Activated T-helper 2 cell treated with anti-CD3 and anti-CD28 coated beads, Interferon-gamma antibody, Interleukin-2, Interleukin-4, amounts not matched to agents 10 μg/mL and 5 μg/mL and 100 μg/mL, durations not matched to agents 14 hours and 24 hours and 36 hours (primary cell): ENCODE results near the gene USP53. TPM values are rescaled to one million over a fixed set of nuclear protein-coding genes. Genes with fewer than 3 reads are reported as not detected.
"Not testable (repeated sequence)": the region's sequence is repeated elsewhere in the genome, so short reads cannot be mapped to it uniquely, and the experiment has no call there.

ENCODE experiments used
- DNase-seq: peaks from one replicate; pipeline ENCODE4 v3.0.0; 2021; ENCODE audit warnings: low spot score
- H3K27ac Mint-ChIP-seq: one replicate; pipeline ENCODE4 v1.8.0; 2021; ENCODE audit warnings: mixed read lengths
- H3K27me3 Mint-ChIP-seq: one replicate; pipeline ENCODE4 v1.8.0; 2021; ENCODE audit warnings: low read depth, mixed read lengths
- H3K36me3 Mint-ChIP-seq: one replicate; pipeline ENCODE4 v1.8.0; 2021; ENCODE audit warnings: low read depth, mixed read lengths
- H3K4me1 Mint-ChIP-seq: one replicate; pipeline ENCODE4 v1.8.0; 2021; ENCODE audit warnings: low read depth, mixed read lengths
- H3K4me3 Mint-ChIP-seq: one replicate; pipeline ENCODE4 v1.8.0; 2021; ENCODE audit warnings: low read depth, mild to moderate bottlenecking, moderate library complexity, mixed read lengths
- H3K9me3 Mint-ChIP-seq: one replicate; pipeline ENCODE4 v1.8.0; 2021; ENCODE audit warnings: mixed read lengths
- intact Hi-C: fragments of 100-400 bp; cut with micrococcal nuclease; formaldehyde crosslinking; loops from one replicate; pipeline ENCODE4 v1.15.1; 2023
- total RNA-seq: library from RNA; stranded (reverse); gene quantifications from 2 replicates; pipeline ENCODE4 v1.2.3, GENCODE V29; 2022

The USP53 gene
- total RNA-seq, 1 donor from 2014 or later = 7.3 TPM

DNA sequence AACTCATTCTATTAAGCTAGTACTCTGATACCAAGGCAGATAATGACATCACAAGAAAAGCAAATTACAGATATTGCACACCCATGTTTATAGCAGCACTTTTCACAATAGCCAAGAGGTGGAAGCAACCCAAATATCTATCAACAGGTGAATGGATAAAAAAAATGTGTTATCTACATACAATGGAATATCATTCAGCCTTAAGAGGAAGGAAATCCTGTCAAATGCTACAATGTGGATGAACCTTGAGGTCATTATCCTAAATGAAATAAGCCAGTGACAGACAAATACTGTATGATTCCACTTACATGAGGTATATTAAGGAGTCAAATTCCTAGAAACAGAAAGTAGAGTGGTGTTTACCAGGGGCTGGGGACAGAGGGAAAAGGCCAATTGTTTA, 95.1 kb downstream of the USP53 start:
- no peak overlapping the region for H3K4me3 Mint-ChIP-seq
- peaks cover 18% of the 10 kb centered on the region for H3K27me3 Mint-ChIP-seq
- no peaks in the 10 kb centered on the region for H3K36me3 Mint-ChIP-seq
- no peak overlapping the region for H3K27ac Mint-ChIP-seq
- no peak for DNase-seq
- H3K9me3 Mint-ChIP-seq = no peaks in the 10 kb centered on the region
- intact Hi-C loops = loop anchor here (10.0 kb wide), 1 partner anchor 473 kb away; the partner anchor contains the start of gene SEC24D
- peaks cover 10% of the 10 kb centered on the region for H3K4me1 Mint-ChIP-seq

DNA sequence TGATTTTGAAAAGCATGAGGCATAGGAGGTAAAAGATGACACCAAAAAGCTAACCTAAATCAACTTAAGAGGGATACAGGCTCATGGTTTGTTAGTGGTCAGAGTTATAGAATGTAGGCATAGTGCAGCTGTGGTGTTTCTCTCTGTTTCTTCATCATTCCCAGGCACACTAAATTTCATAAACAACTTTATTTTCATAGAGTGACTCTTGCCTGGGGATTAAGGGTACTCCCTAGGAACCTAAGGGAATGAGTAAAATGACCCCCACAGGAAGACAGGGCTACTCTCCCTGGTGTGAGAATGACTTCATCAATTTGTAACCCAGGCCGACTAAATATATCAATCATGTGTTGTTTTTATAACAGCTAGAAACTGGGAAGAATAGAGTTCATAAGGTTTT, 98.3 kb downstream of the USP53 start:
- peaks cover 10% of the 10 kb centered on the region for H3K4me1 Mint-ChIP-seq
- no peaks in the 10 kb centered on the region for H3K9me3 Mint-ChIP-seq
- no peak overlapping the region for H3K4me3 Mint-ChIP-seq
- H3K27ac Mint-ChIP-seq = no peak overlapping the region
- H3K27me3 Mint-ChIP-seq = peaks cover 38% of the 10 kb centered on the region
- DNase-seq = no peak
- intact Hi-C loops = loop anchor here (5.0 to 10.0 kb wide), 2 partner anchors 184 to 741 kb away; no protein-coding TSS in a partner anchor
- H3K36me3 Mint-ChIP-seq = no peaks in the 10 kb centered on the region

DNA sequence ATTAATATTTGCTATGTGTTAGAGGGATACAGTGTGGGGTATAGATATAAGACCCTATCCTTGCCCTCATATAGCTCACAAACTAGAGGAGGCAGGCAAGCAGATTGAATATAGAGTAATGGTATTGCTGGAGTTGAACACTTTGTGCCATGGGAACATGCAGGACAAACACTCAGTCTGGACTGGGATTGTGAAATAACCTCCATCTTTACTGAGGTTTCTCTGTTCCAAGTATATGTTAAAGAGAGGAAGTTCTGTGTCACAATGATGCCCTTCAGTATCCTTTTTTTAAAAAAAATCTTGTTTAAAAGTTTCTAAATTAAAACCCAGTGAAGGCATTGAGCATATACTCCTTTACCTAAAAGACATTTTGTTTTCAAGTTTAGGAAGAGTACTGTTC, 100.7 kb downstream of the USP53 start:
- H3K36me3 Mint-ChIP-seq = no peaks in the 10 kb centered on the region
- no peaks in the 10 kb centered on the region for H3K4me1 Mint-ChIP-seq
- intact Hi-C loops = loop anchor here (5.0 to 10.0 kb wide), 2 partner anchors 182 to 739 kb away; no protein-coding TSS in a partner anchor
- H3K27ac Mint-ChIP-seq = no peak overlapping the region
- H3K27me3 Mint-ChIP-seq = peaks cover 38% of the 10 kb centered on the region
- no peaks in the 10 kb centered on the region for H3K9me3 Mint-ChIP-seq
- no peak overlapping the region for H3K4me3 Mint-ChIP-seq
- no peak for DNase-seq

DNA sequence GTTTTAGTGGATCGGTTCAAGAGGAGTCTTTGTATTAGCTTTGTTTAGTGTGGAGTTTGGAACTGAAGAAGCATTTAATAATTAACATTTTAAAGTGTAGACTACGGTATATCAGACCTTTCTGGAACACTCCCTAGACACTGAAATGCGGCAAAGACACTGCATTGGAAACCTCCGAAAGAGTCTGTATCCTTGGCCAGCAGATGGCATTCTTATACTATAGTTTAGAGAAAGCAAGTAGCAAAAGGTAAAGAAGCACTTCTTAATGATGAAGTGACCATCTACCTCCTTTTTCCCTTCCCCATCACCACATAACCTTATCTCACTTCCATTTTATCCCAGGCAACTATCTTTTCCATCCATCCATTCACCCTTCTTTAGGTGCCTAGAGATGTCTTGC, 101.8 kb downstream of the USP53 start:
- no peak for DNase-seq
- H3K27ac Mint-ChIP-seq = no peak overlapping the region
- no peaks in the 10 kb centered on the region for H3K4me1 Mint-ChIP-seq
- peaks cover 38% of the 10 kb centered on the region for H3K27me3 Mint-ChIP-seq
- H3K4me3 Mint-ChIP-seq = no peak overlapping the region
- no peaks in the 10 kb centered on the region for H3K36me3 Mint-ChIP-seq
- intact Hi-C loops = loop anchor here (2.0 to 10.0 kb wide), 3 partner anchors 180 to 738 kb away; partner anchors contain the start of gene PDE5A
- H3K9me3 Mint-ChIP-seq = no peaks in the 10 kb centered on the region

DNA sequence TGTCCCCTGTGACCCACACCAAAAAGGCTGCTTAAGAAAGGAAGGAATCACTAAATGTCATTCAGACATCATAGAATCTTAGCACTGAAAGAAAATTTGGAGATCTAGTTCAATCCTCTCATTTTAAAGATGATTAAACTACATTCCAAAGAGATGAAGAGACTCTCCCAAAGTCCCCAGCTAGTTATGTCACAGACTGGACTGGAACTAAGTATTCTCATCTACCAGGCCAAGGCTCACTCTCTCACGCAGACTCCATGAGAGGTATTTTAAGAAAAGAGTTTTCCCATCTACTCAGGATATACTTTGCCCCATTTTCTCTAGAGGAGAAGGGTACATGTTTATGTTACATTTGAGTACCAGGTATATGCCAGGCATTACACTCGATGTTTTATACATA, 102.5 kb downstream of the USP53 start:
- Mint-ChIP-seq H3K4me3 (no peak overlapping the region), H3K36me3 (no peaks in the 10 kb centered on the region), H3K27me3 (peaks cover 38% of the 10 kb centered on the region), H3K27ac (no peak overlapping the region), H3K4me1 (no peaks in the 10 kb centered on the region), H3K9me3 (no peaks in the 10 kb centered on the region)
- DNase-seq = no peak
- intact Hi-C loops = loop anchor here (2.0 to 10.0 kb wide), 2 partner anchors 180 to 314 kb away; partner anchors contain the start of gene PDE5A

DNA sequence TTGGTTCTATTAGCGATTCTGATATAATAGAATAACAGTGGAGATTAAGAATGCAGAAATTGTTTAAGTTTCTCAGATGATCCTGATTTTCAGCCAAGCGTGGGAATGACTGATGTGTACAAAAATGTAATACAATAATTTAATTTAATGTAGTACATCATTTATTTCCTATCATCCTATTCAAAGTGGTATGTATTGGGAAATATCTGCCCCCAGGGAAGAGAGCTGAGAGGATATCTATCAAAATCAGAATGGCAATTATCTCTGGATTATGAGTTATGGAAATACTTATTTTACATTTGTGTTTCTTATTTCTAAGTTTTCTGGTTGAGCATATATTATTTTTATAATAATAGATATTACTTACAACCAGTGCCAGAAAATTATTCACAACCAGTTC, 105.5 kb downstream of the USP53 start:
- Mint-ChIP-seq H3K27ac (no peak overlapping the region), H3K36me3 (no peaks in the 10 kb centered on the region), H3K9me3 (no peaks in the 10 kb centered on the region), H3K27me3 (peaks cover 38% of the 10 kb centered on the region), H3K4me1 (no peaks in the 10 kb centered on the region), H3K4me3 (no peak overlapping the region)
- DNase-seq = no peak
- intact Hi-C loops = loop anchor here (10.0 kb wide), 1 partner anchor 177 kb away; no protein-coding TSS in a partner anchor

DNA sequence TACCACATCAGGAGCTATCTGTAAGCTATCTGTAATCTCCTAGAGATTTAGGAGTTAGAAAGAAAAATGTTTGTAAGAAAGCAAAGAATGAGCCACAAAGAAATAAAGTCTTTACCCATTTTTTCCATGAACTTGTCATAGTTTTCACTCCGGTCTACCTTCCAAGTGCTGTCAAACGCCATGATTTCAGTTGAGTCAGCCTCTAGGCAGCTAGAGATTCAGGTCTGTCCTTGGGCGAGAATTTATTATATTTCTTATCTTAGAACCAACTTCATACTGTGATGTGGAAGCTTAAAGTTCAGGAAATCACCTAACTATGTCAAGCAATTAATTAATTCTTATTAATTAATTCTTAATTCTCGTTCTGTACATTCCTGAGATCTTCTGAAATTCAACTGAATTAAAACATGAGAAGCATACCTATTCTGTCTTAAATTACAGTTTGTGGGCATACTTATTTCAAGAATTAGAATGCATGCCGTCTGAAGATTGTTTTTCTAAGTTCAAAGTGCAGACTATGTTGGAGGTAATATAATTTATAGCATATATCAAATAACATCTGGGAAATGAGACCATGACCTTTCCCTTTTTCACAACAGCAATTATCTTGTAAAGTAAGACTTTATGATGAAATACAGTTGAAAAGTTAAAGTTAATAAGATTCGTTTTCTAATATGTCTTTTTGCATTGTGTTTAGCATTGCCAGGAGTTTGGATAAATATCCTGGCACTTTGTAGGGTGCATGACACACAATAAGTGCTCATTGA, 109.6 kb downstream of the USP53 start, which contains the start of gene FABP2:
Gene FABP2, minus strand, starts transcription at position 218 of the 767 bp plus-strand sequence. Its CDS starts 36 bp downstream, at position 182.
- H3K27ac Mint-ChIP-seq = no peak within 1 kb of the TSS
- H3K36me3 Mint-ChIP-seq = no peaks in the 10 kb centered on the region
- H3K9me3 Mint-ChIP-seq = no peaks in the 10 kb centered on the region
- H3K4me1 Mint-ChIP-seq = no peaks in the 10 kb centered on the region
- H3K4me3 Mint-ChIP-seq = no peak within 1 kb of the TSS
- DNase-seq = no peak
- peaks cover 13% of the 10 kb centered on the region for H3K27me3 Mint-ChIP-seq
- intact Hi-C loops = no loop called here

DNA sequence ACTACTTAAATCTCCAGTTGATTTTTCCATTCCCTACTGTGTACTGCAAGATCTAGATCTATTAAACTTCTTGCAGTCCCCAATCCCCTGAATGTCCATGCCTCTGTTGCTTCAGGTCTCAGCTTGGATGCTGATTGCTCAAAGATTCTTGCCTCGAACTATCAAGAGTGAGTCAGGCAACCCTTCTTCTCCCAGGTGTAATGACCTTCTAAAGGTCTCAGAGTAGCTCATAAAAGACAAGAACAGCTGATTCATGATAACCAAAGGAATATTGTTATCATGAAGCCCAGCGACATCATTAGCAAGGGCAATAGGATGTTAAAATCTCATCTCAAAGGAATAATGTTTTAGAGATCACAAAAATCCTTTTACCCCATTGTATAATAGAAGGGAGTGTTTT, 116.2 kb downstream of the USP53 start:
- no peak for DNase-seq
- no peaks in the 10 kb centered on the region for H3K36me3 Mint-ChIP-seq
- intact Hi-C loops = no loop called here
- H3K27ac Mint-ChIP-seq = no peak overlapping the region
- peaks cover 5% of the 10 kb centered on the region for H3K27me3 Mint-ChIP-seq
- H3K4me3 Mint-ChIP-seq = no peak overlapping the region
- H3K4me1 Mint-ChIP-seq = no peaks in the 10 kb centered on the region
- no peaks in the 10 kb centered on the region for H3K9me3 Mint-ChIP-seq

DNA sequence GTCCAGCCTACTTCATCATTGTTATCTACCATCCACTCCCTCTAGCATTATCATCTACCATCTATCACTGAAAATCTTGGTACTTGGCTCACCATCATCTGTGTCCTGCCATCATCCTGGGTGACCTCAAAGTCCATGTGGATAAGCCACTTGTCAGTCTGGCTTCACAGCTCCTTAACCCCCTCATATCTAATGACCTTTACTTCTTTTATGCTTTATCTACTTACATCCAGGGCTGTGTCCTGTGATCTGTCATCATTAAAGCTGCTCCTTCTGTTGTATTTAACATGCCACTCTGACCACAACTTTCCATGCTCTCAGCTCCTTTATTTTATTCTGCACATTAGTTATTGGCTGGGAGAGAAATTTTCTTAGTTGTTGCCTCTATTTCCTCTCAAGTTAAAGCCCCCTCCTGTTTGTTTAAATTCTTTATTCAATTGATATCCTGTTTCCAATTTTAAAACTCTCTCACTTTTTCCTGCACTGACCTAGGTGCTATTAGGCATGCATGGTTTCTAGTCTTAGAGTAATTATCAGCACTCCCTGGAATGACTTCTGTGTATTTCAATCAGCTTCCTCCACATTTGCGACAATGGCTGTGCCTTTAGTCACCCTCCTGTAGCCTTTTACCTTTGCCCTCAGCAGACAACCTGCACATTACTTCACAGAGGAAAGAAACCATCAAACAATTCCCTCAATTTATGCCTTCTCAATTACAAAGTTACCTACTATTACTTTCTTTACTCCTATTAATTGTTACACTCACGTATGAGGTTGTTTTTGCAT, 117.5 kb downstream of the USP53 start:
- Mint-ChIP-seq H3K4me1 (no peaks in the 10 kb centered on the region), H3K9me3 (no peaks in the 10 kb centered on the region), H3K27ac (no peak overlapping the region), H3K27me3 (peaks cover 5% of the 10 kb centered on the region), H3K4me3 (no peak overlapping the region), H3K36me3 (no peaks in the 10 kb centered on the region)
- no peak for DNase-seq
- intact Hi-C loops = no loop called here

DNA sequence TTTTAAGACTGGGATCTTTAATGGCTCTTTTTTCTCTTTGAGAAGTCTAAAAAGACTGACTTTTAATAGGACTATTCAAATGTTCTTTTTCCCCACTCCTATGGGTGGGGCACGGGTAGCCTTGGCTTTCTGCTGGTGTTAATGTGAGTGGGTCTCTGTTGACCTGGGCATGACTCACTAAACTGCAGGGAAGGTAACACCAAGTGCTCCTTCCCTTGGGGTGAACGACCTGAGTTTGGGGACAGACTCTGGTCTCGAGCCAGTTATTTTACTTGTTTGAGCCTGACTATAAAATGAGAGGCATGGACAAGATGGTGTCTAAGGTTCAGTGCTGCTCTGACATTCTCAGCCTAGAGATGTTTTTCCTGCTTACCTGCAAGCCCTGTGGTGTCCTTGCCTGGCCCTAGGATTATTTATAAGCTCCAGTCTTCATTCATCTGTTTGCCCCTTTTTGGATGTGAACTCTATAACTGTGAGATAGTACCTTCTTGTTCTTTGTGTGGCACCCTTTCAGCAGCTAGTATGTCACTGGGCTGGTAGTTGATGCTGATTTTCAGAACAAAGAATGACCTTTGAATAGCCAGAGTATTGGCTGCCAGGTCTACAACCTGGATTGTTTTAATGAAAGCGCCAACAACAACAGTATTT, 123.9 kb downstream of the USP53 start:
- H3K4me3 Mint-ChIP-seq, H3K27me3 Mint-ChIP-seq, H3K9me3 Mint-ChIP-seq, H3K27ac Mint-ChIP-seq, H3K4me1 Mint-ChIP-seq, intact Hi-C loops, DNase-seq, H3K36me3 Mint-ChIP-seq: not testable (repeated sequence)

DNA sequence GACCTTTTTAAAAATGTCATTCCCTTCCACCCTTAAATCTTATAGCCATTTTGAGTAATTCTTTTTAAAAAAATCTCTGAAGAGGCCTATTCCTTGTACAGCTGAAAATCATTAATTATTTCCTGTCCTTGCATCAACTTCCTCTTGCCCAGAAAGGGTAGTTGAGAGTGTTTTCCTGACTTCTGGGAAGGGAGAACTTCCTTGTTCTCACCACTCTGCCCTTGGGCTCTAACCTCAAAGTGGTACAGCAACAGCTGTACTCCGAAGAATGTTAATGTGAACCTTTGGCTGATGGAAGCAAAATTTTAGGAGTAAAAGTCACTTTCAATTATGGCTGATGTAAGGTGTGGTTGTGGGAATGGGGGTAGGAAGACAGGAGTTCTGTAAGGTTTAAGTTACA, 124.5 kb downstream of the USP53 start:
- intact Hi-C loops = no loop called here
- H3K27me3 Mint-ChIP-seq = peaks cover 2% of the 10 kb centered on the region
- H3K27ac Mint-ChIP-seq = no peak overlapping the region

DNA sequence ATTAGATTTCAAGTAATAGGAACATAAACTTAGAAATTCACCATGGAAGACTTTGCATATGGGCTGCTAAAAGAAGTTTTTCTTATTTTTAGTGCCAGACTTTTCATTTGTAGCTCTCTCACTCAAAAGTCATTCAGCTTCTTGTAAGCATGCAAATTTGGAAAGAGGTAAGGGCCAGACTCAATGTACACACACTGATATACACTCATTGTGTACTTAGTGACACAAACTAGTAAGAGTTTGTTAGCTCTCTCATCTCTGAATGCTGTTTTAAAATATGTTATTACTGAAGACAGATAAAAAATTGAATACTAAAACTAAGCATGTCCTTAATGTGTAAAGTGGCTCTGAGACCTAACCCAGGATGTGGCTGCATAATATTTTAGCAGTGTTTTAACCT, 127.4 kb downstream of the USP53 start:
- H3K36me3 Mint-ChIP-seq, H3K4me1 Mint-ChIP-seq, H3K4me3 Mint-ChIP-seq, intact Hi-C loops, H3K27ac Mint-ChIP-seq, H3K27me3 Mint-ChIP-seq, H3K9me3 Mint-ChIP-seq, DNase-seq: not testable (repeated sequence)

More for the DNA sequence above, 124.5 kb downstream of the USP53 start:
- Mint-ChIP-seq H3K4me3 (no peak overlapping the region), H3K9me3 (no peaks in the 10 kb centered on the region), H3K4me1 (peaks cover 2% of the 10 kb centered on the region), H3K36me3 (no peaks in the 10 kb centered on the region)
- no peak for DNase-seq
